T-cell (primary cell): ENCODE data around the gene CALY. TPM values are rescaled to one million over a fixed set of nuclear protein-coding genes. Genes with fewer than 3 reads are reported as not detected.

Experiments used
- ATAC-seq, 4 experiments: fragments of 200-7000 bp in 3 of 4; fragments of 150-1000 bp in 1 of 4; cut with Tn5 transposase; replicated peaks in 1 of 4; 1 replicate in 3 of 4; 2 replicates in 1 of 4; pipeline ENCODE4 v1.10.0; 2021; ENCODE audit warnings: moderate library complexity in 3 of 4, mild to moderate bottlenecking in 2 of 4, moderate number of reproducible peaks in 1 of 4
- CTCF ChIA-PET, 2 donors: fragments of 300-600 bp; sonication (Branson Sonifier 250); formaldehyde crosslinking; loops; one replicate each; lab custom pipeline; 2022; ENCODE audit warnings: antibody characterized with exemption in 2 of 2; lab: Charles Lee
- POLR2A ChIA-PET, 2 donors: fragments of 300-600 bp; sonication (Branson Sonifier 250); formaldehyde crosslinking; loops; one replicate each; lab custom pipeline; 2022; ENCODE audit warnings: antibody characterized with exemption in 2 of 2; lab: Charles Lee
- DNase-seq, 35 experiments: peaks; one replicate each; pipeline versions ENCODE4 v3.0.0 to v3.0.0-alpha.2; 2013 to 2023
- H3K27ac ChIP-seq: one replicate; pipeline ENCODE4 v1.5.1; 2013; ENCODE audit warnings: low read length
- H3K27me3 ChIP-seq, 2 experiments: replicated peaks in 1 of 2; 1 replicate in 1 of 2; 2 replicates in 1 of 2; pipeline versions ENCODE4 v1.6.1 to v1.7.0; 2013; ENCODE audit warnings: low read length in 1 of 2, mixed read lengths in 1 of 2; ENCODE audit not compliant: control insufficient read depth in 2 of 2, insufficient read depth in 2 of 2; ENCODE audit errors: extremely low read depth in 1 of 2
- H3K36me3 ChIP-seq, 2 donors: 1 replicate in 1 of 2; 2 replicates in 1 of 2; pipeline versions ENCODE4 v1.6.1 to v1.7.0; 2013; ENCODE audit warnings: low read length in 1 of 2; ENCODE audit not compliant: control insufficient read depth in 2 of 2, insufficient read depth in 1 of 2; ENCODE audit errors: extremely low read depth in 1 of 2
- H3K4me1 ChIP-seq, 2 experiments: 1 replicate in 1 of 2; 2 replicates in 1 of 2; pipeline versions ENCODE4 v1.6.1 to v1.7.0; 2013; ENCODE audit warnings: low read length in 2 of 2, mixed read lengths in 1 of 2; ENCODE audit not compliant: insufficient read depth in 2 of 2, control insufficient read depth in 1 of 2; ENCODE audit errors: extremely low read depth in 1 of 2
- H3K4me3 ChIP-seq, 2 donors: 1 replicate in 1 of 2; 2 replicates in 1 of 2; pipeline versions ENCODE4 v1.5.1 to v1.7.0; 2013; ENCODE audit warnings: mild to moderate bottlenecking in 2 of 2, low read length in 1 of 2, moderate library complexity in 1 of 2; ENCODE audit not compliant: control insufficient read depth in 1 of 2; ENCODE audit errors: extremely low read depth in 1 of 2
- H3K9me3 ChIP-seq: 2 replicates; pipeline ENCODE4 v1.7.0; 2013
- H3K27ac Mint-ChIP-seq, 2 donors: one replicate each; pipeline ENCODE4 v1.8.0; 2020 to 2021; ENCODE audit warnings: mild to moderate bottlenecking in 2 of 2, mixed read lengths in 2 of 2
- H3K27me3 Mint-ChIP-seq, 2 donors: one replicate each; pipeline ENCODE4 v1.8.0; 2021 to 2022; ENCODE audit warnings: mixed read lengths in 2 of 2
- H3K36me3 Mint-ChIP-seq: one replicate; pipeline ENCODE4 v1.8.0; 2021; ENCODE audit warnings: mixed read lengths
- H3K4me1 Mint-ChIP-seq, 3 donors: one replicate each; pipeline ENCODE4 v1.8.0; 2020 to 2022; ENCODE audit warnings: mixed read lengths in 3 of 3, mild to moderate bottlenecking in 1 of 3
- H3K4me3 Mint-ChIP-seq, 3 donors: one replicate each; pipeline ENCODE4 v1.8.0; 2020 to 2022; ENCODE audit warnings: mild to moderate bottlenecking in 3 of 3, mixed read lengths in 3 of 3, moderate library complexity in 3 of 3
- H3K9me3 Mint-ChIP-seq, 3 donors: one replicate each; pipeline ENCODE4 v1.8.0; 2020 to 2022; ENCODE audit warnings: mixed read lengths in 3 of 3
- WGBS: methylation state at CpG from one replicate; pipeline ENCODE4 v1.1.5; 2013; ENCODE audit warnings: missing lambda C conversion rate; ENCODE audit not compliant: insufficient coverage; 5-methylcytosine and 5-hydroxymethylcytosine counted together
- total RNA-seq, 35 experiments: library from RNA in 6 of 35; stranded (reverse) in 6 of 35; fragments of 120-200 nt in 1 of 35; gene quantifications; one replicate each; pipeline versions ENCODE4 v1.2.1 to v1.2.4 and lab custom pipeline; 2013 to 2026

CALY gene
- total RNA-seq, 5 donors from 2014 or later (not counting 1 experiment from before 2014, with no cell fraction given), result 0.68 to 5.1 (median 3.6) TPM

DNA sequence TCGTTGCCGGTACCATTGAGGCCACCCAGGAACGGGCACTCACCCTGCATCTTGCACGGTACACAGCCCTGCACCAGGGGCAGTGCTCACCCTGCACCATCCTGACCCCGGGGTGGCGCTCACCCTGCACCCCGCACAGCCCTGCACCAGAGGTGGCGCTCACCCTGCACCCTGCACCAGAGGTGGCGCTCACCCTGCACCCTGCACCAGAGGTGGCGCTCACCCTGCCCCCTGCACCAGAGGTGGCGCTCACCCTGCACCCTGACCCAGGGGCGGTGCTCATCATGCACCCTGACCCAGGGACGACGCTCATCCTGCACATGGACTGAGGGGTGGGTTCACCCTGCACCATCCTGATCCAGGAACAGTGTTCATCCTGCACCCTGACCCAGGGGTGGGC lies 34.5 kb downstream of the CALY start:
- no peaks in the 10 kb centered on the region for H3K9me3 Mint-ChIP-seq
- H3K27me3 Mint-ChIP-seq, result no peaks in the 10 kb centered on the region
- no peak overlapping the region for H3K4me3 Mint-ChIP-seq
- ChIA-PET POLR2A (no interaction called here), CTCF (no interaction called here)
- no peaks in the 10 kb centered on the region for H3K9me3 ChIP-seq
- DNase-seq (no peak), ATAC-seq (no peak)
- H3K4me3 ChIP-seq, result no peak overlapping the region
- H3K36me3 ChIP-seq, result peaks cover 27 to 57% of the 10 kb centered on the region in 2 donors
- H3K27ac Mint-ChIP-seq, result no peak overlapping the region
- H3K4me1 ChIP-seq, result peaks cover 2 to 33% of the 10 kb centered on the region in 2 experiments
- no peaks in the 10 kb centered on the region for H3K27me3 ChIP-seq
- H3K36me3 Mint-ChIP-seq, result peaks cover 49% of the 10 kb centered on the region
- WGBS, result 98% methylated on average over 13 of the region's 14 CpGs
- no peak overlapping the region for H3K27ac ChIP-seq
- peaks cover 29 to 36% (median 34%) of the 10 kb centered on the region in 3 donors for H3K4me1 Mint-ChIP-seq

- peaks cover 0 to 15% of the 10 kb centered on the region in 2 experiments for H3K4me1 ChIP-seq
- H3K9me3 ChIP-seq, result no peaks in the 10 kb centered on the region
- no peak overlapping the region for H3K4me3 ChIP-seq
- no peak overlapping the region for H3K4me3 Mint-ChIP-seq
- DNase-seq (no peak), ATAC-seq (no peak)
- no peak overlapping the region for H3K27ac ChIP-seq
- 70% methylated on average over 2 of the region's 14 CpGs for WGBS
- H3K4me1 Mint-ChIP-seq, result peaks cover 13 to 16% (median 13%) of the 10 kb centered on the region in 3 donors
- no peak overlapping the region for H3K27ac Mint-ChIP-seq
- ChIA-PET CTCF (no interaction called here), POLR2A (no interaction called here)
- H3K27me3 Mint-ChIP-seq, result no peaks in the 10 kb centered on the region
- H3K27me3 ChIP-seq, result no peaks in the 10 kb centered on the region
- H3K36me3 ChIP-seq, result peaks cover 41 to 76% of the 10 kb centered on the region in 2 donors
- H3K36me3 Mint-ChIP-seq, result peaks cover 56% of the 10 kb centered on the region
- no peaks in the 10 kb centered on the region for H3K9me3 Mint-ChIP-seq
These were observed 37.0 kb downstream of the CALY start for GRCh38 chr10:133299738-133300137.

- Mint-ChIP-seq H3K36me3 (peaks cover 60% of the 10 kb centered on the region), H3K4me1 (peaks cover 9 to 13% (median 11%) of the 10 kb centered on the region in 3 donors), H3K27ac (no peak overlapping the region), H3K9me3 (no peaks in the 10 kb centered on the region), H3K27me3 (no peaks in the 10 kb centered on the region), H3K4me3 (no peak overlapping the region)
- Histone ChIP-seq H3K27ac (no peak overlapping the region), H3K27me3 (no peaks in the 10 kb centered on the region), H3K9me3 (no peaks in the 10 kb centered on the region), H3K4me3 (no peak overlapping the region), H3K36me3 (peaks cover 46 to 80% of the 10 kb centered on the region in 2 donors), H3K4me1 (peaks cover 0 to 15% of the 10 kb centered on the region in 2 experiments)
- 99% methylated on average over 10 of the region's 10 CpGs for WGBS
- CTCF ChIA-PET, result no interaction called here
- no peak for DNase-seq
- no peak for ATAC-seq
- POLR2A ChIA-PET, result no interaction called here
These were observed 37.5 kb downstream of the CALY start for GRCh38 chr10:133299224-133299623.

DNA sequence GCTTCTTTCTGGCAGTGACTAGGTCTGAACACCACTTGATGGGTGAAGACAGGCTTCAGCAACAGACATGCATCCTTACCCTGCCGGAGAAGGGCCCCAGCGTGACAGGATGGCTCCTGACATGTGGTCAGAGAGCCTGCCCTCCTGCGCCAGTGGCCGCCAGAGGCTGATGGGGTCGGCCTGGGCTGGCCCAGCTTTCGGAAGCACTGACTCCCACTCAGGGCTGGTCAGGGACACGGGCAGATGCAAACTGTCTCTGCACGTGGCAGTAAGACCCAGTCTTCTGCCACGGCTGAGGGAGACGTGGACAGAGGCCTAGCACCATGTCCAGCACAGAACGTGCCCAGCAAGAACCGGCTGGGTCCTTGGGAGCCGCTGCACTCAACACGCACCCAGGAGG lies 38.2 kb downstream of the CALY start:
- no peaks in the 10 kb centered on the region for H3K27me3 ChIP-seq
- H3K4me1 ChIP-seq, result peaks cover 0 to 11% of the 10 kb centered on the region in 2 experiments
- WGBS, result 96% methylated on average over 14 of the region's 14 CpGs
- ChIA-PET POLR2A (no interaction called here), CTCF (no interaction called here)
- no peaks in the 10 kb centered on the region for H3K27me3 Mint-ChIP-seq
- H3K9me3 Mint-ChIP-seq, result no peaks in the 10 kb centered on the region
- H3K36me3 Mint-ChIP-seq, result peaks cover 62% of the 10 kb centered on the region
- H3K4me3 Mint-ChIP-seq, result no peak overlapping the region
- H3K27ac Mint-ChIP-seq, result no peak overlapping the region
- ATAC-seq (no peak), DNase-seq (no peak)
- H3K4me1 Mint-ChIP-seq, result peaks cover 2 to 6% (median 5%) of the 10 kb centered on the region in 3 donors
- H3K4me3 ChIP-seq, result no peak overlapping the region
- no peaks in the 10 kb centered on the region for H3K9me3 ChIP-seq
- peaks cover 48 to 84% of the 10 kb centered on the region in 2 donors for H3K36me3 ChIP-seq
- no peak overlapping the region for H3K27ac ChIP-seq

- Histone ChIP-seq H3K36me3 (peaks cover 55 to 92% of the 10 kb centered on the region in 2 donors), H3K4me1 (peaks cover 0 to 5% of the 10 kb centered on the region in 2 experiments), H3K27ac (no peak overlapping the region), H3K9me3 (no peaks in the 10 kb centered on the region), H3K4me3 (no peak overlapping the region), H3K27me3 (no peaks in the 10 kb centered on the region)
- CTCF ChIA-PET, result no interaction called here
- no peak for DNase-seq
- Mint-ChIP-seq H3K27me3 (no peaks in the 10 kb centered on the region), H3K4me3 (no peak overlapping the region), H3K4me1 (peaks cover 0 to 2% (median 2%) of the 10 kb centered on the region in 3 donors), H3K27ac (no peak overlapping the region), H3K9me3 (no peaks in the 10 kb centered on the region), H3K36me3 (peaks cover 57% of the 10 kb centered on the region)
- 100% methylated on average over 9 of the region's 10 CpGs for WGBS
- no peak for ATAC-seq
- POLR2A ChIA-PET, result no interaction called here
These were observed 39.2 kb downstream of the CALY start for GRCh38 chr10:133297504-133297903.

DNA sequence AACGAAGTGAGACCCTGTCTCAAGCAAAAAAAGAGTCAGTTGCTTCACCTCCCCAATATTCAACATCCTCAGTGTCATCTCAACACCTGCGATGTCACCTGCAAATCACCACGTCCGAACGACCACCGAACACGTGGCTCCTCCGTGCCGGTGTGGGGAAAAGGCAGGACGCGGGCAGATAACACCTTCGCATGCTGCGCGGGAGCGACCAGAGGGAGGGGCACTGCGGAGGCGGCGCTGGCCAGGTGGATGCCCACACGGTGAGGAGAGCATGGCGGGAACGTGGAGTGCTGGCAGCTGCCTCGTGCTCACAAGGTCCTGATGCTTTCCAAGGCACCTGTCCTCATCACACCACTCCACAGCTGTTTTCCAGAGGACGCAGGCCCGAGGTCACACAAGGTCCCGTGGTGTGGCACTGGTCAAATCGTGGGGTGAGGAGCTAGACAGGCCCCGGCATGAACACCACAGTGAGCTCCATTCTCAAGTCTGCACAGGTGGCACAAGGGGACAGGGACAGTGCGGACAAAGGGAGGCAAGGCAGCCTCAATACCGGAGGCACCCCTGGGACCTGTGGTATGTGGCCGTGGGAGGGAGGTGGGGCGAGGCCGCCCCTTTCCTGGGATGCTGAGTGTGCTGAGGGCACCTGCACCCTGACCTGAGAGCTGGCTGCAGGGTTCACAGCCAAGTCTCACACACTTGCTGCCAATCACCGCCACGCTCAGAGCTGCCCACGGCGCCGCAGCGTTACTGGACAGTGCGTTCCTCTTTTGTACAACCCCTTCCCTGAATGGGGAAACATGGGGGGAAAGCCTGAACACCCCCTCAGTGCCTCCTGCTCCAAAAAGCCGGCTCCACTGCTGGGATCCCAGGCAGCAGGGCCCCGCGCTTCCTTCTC lies 41.0 kb downstream of the CALY start:
- Histone ChIP-seq H3K36me3 (peaks cover 52 to 86% of the 10 kb centered on the region in 2 donors), H3K27ac (no peak overlapping the region), H3K9me3 (no peaks in the 10 kb centered on the region), H3K4me1 (no peaks in the 10 kb centered on the region), H3K27me3 (no peaks in the 10 kb centered on the region), H3K4me3 (no peak overlapping the region)
- WGBS, result 97% methylated on average over 38 of the region's 42 CpGs
- ATAC-seq, result no peak
- no peaks in the 10 kb centered on the region for H3K4me1 Mint-ChIP-seq
- POLR2A ChIA-PET, result no interaction called here
- no peaks in the 10 kb centered on the region for H3K9me3 Mint-ChIP-seq
- DNase-seq, result no peak
- H3K36me3 Mint-ChIP-seq, result peaks cover 53% of the 10 kb centered on the region
- CTCF ChIA-PET, result interaction anchor here in 1 of 2 donors (0.7 kb wide), 1 partner anchor 643 kb away, joined by 4 read pairs; no protein-coding TSS in a partner anchor
- H3K4me3 Mint-ChIP-seq, result no peak overlapping the region
- no peak overlapping the region for H3K27ac Mint-ChIP-seq
- H3K27me3 Mint-ChIP-seq, result no peaks in the 10 kb centered on the region
